Peyer's patch (tissue), 4 donors: ENCODE data around the gene ELAPOR1. TPM values are rescaled to one million over a fixed set of nuclear protein-coding genes. Genes with fewer than 3 reads are reported as not detected.

Experiments used
- DNase-seq, 3 donors: peaks; one replicate each; pipeline ENCODE4 v3.0.0-alpha.2; 2017 to 2019
- H3K27ac ChIP-seq, 4 donors: fragments of 200-600 bp; sonication (generic); one replicate each; pipeline ENCODE4 v1.5.1; 2016 to 2019
- H3K27me3 ChIP-seq, 2 donors: fragments of 200-600 bp; sonication (generic); one replicate each; pipeline ENCODE4 v1.5.1; 2019
- H3K36me3 ChIP-seq, 3 donors: fragments of 200-600 bp; sonication (generic); one replicate each; pipeline ENCODE4 v1.5.1; 2016 to 2019
- H3K4me1 ChIP-seq, 4 donors: fragments of 200-600 bp; sonication (generic); one replicate each; pipeline ENCODE4 v1.5.1; 2016 to 2019
- H3K4me3 ChIP-seq, 4 donors: fragments of 200-600 bp; sonication (generic); 1 replicate in 3 of 4; 2 replicates in 1 of 4; pipeline ENCODE4 v1.5.1; 2016 to 2019; ENCODE audit warnings: mild to moderate bottlenecking in 1 of 4
- H3K9me3 ChIP-seq, 4 donors: fragments of 200-600 bp; sonication (generic); one replicate each; pipeline ENCODE4 v1.5.1; 2016 to 2019; ENCODE audit warnings: mild to moderate bottlenecking in 1 of 4
- POLR2A ChIP-seq, 2 donors: fragments of 450-650 bp; IDR thresholded peaks; one replicate each; pipeline ENCODE4 v1.5.1; 2017; ENCODE audit warnings: antibody characterized with exemption in 2 of 2, mild to moderate bottlenecking in 2 of 2, moderate library complexity in 2 of 2
- total RNA-seq, 4 donors: library from RNA; depleted of rRNA; stranded (reverse); fragments of >200 nt; gene quantifications; one replicate each; pipeline ENCODE4 v1.1.0, GENCODE V29; 2016
- TF ChIP-seq, protein P1 (sequence below), 6 experiments: fragments of 450-650 bp in 4 of 6; fragments of 200-600 bp in 2 of 6; sonication (generic) in 1 of 6; IDR thresholded peaks; one replicate each; pipeline ENCODE4 v1.5.1; 2017 to 2019; ENCODE audit warnings: antibody characterized with exemption in 6 of 6, mild to moderate bottlenecking in 3 of 6, moderate library complexity in 1 of 6

The ELAPOR1 gene
- 100 to 1,000 TPM in 2 of 4 donors, 10 to 100 TPM in 2; 57.8 to 138 (median 98.0) TPM for total RNA-seq

- peak; percentile 75 to 92 (median 82) for DNase-seq
- Histone ChIP-seq H3K36me3 (no peaks in the 10 kb centered on the region), H3K27ac (peak within 1 kb of the TSS in 1 of 4 donors; percentile 4), H3K9me3 (no peaks in the 10 kb centered on the region), H3K27me3 (no peaks in the 10 kb centered on the region), H3K4me1 (peaks cover 4 to 23% (median 11%) of the 10 kb centered on the region in 4 donors), H3K4me3 (peak within 1 kb of the TSS; percentile 24 to 58 (median 50))
- TF ChIP-seq, protein P1, sequence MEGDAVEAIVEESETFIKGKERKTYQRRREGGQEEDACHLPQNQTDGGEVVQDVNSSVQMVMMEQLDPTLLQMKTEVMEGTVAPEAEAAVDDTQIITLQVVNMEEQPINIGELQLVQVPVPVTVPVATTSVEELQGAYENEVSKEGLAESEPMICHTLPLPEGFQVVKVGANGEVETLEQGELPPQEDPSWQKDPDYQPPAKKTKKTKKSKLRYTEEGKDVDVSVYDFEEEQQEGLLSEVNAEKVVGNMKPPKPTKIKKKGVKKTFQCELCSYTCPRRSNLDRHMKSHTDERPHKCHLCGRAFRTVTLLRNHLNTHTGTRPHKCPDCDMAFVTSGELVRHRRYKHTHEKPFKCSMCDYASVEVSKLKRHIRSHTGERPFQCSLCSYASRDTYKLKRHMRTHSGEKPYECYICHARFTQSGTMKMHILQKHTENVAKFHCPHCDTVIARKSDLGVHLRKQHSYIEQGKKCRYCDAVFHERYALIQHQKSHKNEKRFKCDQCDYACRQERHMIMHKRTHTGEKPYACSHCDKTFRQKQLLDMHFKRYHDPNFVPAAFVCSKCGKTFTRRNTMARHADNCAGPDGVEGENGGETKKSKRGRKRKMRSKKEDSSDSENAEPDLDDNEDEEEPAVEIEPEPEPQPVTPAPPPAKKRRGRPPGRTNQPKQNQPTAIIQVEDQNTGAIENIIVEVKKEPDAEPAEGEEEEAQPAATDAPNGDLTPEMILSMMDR (IDR thresholded peaks at IDR 0.05) = no peak
- TF ChIP-seq POLR2A (IDR thresholded peaks at IDR 0.05) = peak; percentile 15 to 20
Observed at GRCh38 chr1:109113590-109114341, at the start of gene ELAPOR1. ELAPOR1 (plus strand) TSS chr1:109114115; CDS start chr1:109114184, 69 bp downstream.

DNA sequence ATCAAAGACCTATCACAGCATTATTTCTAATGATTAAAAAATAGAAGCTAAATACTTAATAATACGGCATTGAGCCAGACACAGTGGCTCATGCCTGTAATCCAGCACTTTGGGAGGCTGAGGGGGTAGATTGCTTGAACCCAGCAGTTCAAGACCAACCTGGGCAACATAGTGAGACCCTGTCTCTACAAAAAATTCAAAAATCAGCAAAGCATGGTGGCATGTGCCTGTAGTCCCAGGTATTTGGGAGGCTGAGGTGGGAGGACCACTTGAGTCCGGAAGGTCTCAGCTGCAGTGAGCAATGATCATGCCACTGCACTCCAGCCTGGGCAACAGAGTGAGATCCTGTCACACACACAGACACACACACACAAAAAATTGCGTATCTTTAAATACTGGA is 48.8 kb upstream of the ELAPOR1 start:
- H3K36me3 ChIP-seq = peaks cover 0 to 45% (median 0%) of the 10 kb centered on the region in 3 donors
- no peak overlapping the region for H3K27ac ChIP-seq
- H3K9me3 ChIP-seq = no peaks in the 10 kb centered on the region
- H3K4me3 ChIP-seq = no peak overlapping the region
- TF ChIP-seq POLR2A (IDR thresholded peaks at IDR 0.05) = no peak
- TF ChIP-seq, protein P1 (IDR thresholded peaks at IDR 0.05) = no peak
- no peaks in the 10 kb centered on the region for H3K4me1 ChIP-seq
- H3K27me3 ChIP-seq = no peaks in the 10 kb centered on the region
- DNase-seq = no peak

GRCh38 chr1:109067883-109068282 is 46.0 kb upstream of the ELAPOR1 start:
- peaks cover 0 to 50% (median 0%) of the 10 kb centered on the region in 3 donors for H3K36me3 ChIP-seq
- no peak overlapping the region for H3K27ac ChIP-seq
- no peaks in the 10 kb centered on the region for H3K4me1 ChIP-seq
- H3K27me3 ChIP-seq = no peaks in the 10 kb centered on the region
- H3K9me3 ChIP-seq = no peaks in the 10 kb centered on the region
- H3K4me3 ChIP-seq = no peak overlapping the region
- TF ChIP-seq, protein P1 (IDR thresholded peaks at IDR 0.05) = no peak
- no peak for TF ChIP-seq POLR2A (IDR thresholded peaks at IDR 0.05)
- DNase-seq = no peak

DNA sequence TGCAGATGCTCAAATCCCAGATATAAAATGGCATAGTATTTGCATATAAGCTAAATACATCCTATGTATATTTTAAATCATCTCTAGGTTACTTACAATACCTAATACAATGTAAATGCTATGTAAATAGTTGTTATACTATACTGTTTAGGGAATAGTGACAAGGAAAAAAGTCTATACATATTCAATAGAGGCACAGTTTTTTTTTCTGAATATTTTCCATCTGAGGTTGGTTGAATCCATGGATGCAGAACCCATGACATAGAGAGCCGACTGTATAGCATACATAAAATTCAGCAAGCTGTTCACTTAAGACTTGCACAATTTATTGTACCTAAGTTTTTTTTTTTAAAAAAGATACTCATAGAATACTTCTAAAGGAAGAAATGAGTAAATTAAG is 44.6 kb upstream of the ELAPOR1 start:
- Histone ChIP-seq H3K27me3 (no peaks in the 10 kb centered on the region), H3K36me3 (peaks cover 0 to 49% (median 0%) of the 10 kb centered on the region in 3 donors), H3K9me3 (no peaks in the 10 kb centered on the region), H3K4me3 (no peak overlapping the region), H3K27ac (no peak overlapping the region), H3K4me1 (no peaks in the 10 kb centered on the region)
- no peak for DNase-seq
- no peak for TF ChIP-seq POLR2A (IDR thresholded peaks at IDR 0.05)
- TF ChIP-seq, protein P1 (IDR thresholded peaks at IDR 0.05) = no peak

DNA sequence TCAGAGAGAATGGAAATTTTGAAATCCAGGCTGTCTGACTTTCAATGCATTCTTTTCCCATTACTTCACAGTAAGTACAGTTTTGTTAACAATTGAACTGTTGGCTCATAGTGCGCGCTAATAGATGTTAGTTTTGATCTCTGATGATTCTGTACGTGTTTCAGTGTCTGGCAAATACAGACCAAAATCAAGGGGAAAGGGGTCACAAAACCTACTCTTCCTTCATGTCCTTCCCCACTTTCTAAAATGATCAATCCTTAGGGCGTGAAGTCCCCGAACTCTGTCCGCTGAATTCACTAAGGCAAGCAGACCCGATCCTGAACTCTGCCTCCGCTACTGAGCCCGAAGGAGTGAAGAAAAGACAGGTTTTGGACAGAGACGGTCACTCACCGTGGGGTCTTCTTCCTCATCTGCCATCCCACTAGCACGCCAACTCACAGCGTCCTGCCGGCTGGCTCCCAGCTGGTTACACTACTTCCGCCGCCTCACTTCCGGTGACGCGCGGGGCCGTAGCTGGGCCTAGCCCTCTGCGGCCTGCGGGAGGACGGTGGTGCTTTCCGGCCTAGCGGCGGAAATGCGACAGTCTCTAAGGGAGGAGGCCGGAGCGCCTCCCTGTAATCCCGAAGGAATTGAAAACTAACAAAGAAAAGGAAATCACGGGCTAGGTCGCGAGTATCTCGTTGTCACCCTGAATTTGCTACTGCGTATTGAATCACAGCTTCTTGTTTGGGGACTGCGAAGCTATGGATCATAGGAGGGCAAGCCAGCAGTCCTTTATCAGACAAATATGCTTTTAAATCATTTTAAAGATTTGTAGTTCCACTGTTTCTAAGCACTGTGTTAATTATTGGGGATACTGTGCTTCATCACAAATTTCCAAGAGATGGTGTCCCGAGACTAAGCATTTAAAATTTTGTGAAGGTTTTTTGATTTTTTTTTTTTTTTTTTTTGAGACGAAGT is 38.1 kb upstream of the ELAPOR1 start, which contains the start of gene TAF13:
Gene TAF13, minus strand, starts transcription at position 473 of the 960 bp plus-strand sequence. Its CDS starts 56 bp downstream, at position 417.
- Histone ChIP-seq H3K27me3 (no peaks in the 10 kb centered on the region), H3K4me3 (peak within 1 kb of the TSS; percentile 62 to 85 (median 70)), H3K4me1 (peaks cover 0 to 9% (median 0%) of the 10 kb centered on the region in 4 donors), H3K36me3 (peaks cover 0 to 6% (median 0%) of the 10 kb centered on the region in 3 donors), H3K9me3 (no peaks in the 10 kb centered on the region), H3K27ac (peak within 1 kb of the TSS; percentile 82 to 95 (median 91))
- peak; percentile 87 to 91 for TF ChIP-seq POLR2A (IDR thresholded peaks at IDR 0.05)
- TF ChIP-seq, protein P1 (IDR thresholded peaks at IDR 0.05) = peak in 4 of 6 experiments; percentile 24 to 64 (median 60)
- DNase-seq = peak; percentile 93 to 97 (median 95)
